ENCODE data around the gene TMEM256. TPM values are rescaled to one million over a fixed set of nuclear protein-coding genes. Genes with fewer than 3 reads are reported as not detected.
A peak's percentile ranks its signal among the peaks of the same experiment; 100 is the strongest.

Gene TMEM256
- polyA plus RNA-seq, 1 donor from 2014 or later, result 84.7 TPM

DNA sequence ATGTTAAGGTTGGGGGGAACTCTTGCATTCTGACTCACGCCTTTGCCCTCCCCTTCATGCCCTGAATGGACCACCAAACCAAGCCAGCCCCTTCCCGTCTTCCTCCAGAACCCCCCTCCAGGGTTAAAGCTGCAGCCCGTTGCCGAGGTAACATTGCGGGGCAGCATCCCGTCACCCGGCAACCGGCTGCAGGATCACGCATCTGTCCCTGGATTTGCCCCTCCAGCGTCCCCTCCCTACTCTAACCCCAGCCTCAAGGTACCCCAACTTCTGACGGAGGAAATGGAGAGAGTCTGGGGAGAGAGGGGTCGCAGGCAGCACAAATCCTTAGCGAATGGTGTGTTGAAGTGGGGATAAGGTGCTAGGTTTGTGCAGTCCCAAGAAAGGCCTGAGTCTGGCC is 3.2 kb upstream of the TMEM256 start:
- Mint-ChIP-seq H3K27me3 (peaks cover 6% of the 10 kb centered on the region), H3K27ac (peak overlapping the region in 1 of 3 donors; percentile 53), H3K4me1 (peaks cover 5 to 16% (median 8%) of the 10 kb centered on the region in 3 donors), H3K36me3 (no peaks in the 10 kb centered on the region), H3K9me3 (no peaks in the 10 kb centered on the region), H3K4me3 (peak overlapping the region in 1 of 4 donors; percentile 27)

DNA sequence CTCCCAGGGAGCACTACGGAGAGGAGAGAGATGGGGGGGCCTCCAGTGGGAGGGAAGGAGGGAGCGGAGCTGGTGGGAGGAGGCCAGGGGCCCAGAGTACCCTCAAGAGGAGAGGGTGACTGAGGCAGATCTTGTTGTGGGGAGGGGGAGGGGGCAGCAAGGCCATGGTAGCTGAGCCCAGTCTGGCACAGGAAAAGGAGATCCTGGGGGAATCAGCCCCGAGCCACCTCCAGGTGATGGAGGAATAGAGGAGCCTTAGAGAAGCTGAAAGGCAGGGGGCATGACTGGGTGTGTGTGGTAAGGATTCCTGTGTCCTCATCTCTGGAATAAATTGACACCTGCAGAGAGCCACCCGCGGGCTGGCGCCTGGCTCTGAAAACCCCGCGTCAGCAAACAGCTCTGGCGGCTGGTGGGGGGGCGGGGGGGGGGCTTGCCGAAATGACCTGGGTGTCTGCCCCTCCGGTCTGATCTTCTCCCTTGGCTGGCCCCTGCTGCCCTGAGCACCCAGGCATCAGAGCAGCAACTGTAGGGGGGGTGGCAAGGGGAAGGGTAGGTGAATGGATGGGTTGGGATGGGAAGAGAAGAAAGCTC is 2.4 kb upstream of the TMEM256 start:
- no peaks in the 10 kb centered on the region for H3K9me3 Mint-ChIP-seq
- peak overlapping the region in 3 of 4 donors; percentile 63 to 76 (median 70) for H3K4me3 Mint-ChIP-seq
- H3K27me3 Mint-ChIP-seq, result peaks cover 6% of the 10 kb centered on the region
- peaks cover 5 to 19% (median 8%) of the 10 kb centered on the region in 3 donors for H3K4me1 Mint-ChIP-seq
- no peaks in the 10 kb centered on the region for H3K36me3 Mint-ChIP-seq
- peak overlapping the region in 1 of 3 donors; percentile 77 for H3K27ac Mint-ChIP-seq

DNA sequence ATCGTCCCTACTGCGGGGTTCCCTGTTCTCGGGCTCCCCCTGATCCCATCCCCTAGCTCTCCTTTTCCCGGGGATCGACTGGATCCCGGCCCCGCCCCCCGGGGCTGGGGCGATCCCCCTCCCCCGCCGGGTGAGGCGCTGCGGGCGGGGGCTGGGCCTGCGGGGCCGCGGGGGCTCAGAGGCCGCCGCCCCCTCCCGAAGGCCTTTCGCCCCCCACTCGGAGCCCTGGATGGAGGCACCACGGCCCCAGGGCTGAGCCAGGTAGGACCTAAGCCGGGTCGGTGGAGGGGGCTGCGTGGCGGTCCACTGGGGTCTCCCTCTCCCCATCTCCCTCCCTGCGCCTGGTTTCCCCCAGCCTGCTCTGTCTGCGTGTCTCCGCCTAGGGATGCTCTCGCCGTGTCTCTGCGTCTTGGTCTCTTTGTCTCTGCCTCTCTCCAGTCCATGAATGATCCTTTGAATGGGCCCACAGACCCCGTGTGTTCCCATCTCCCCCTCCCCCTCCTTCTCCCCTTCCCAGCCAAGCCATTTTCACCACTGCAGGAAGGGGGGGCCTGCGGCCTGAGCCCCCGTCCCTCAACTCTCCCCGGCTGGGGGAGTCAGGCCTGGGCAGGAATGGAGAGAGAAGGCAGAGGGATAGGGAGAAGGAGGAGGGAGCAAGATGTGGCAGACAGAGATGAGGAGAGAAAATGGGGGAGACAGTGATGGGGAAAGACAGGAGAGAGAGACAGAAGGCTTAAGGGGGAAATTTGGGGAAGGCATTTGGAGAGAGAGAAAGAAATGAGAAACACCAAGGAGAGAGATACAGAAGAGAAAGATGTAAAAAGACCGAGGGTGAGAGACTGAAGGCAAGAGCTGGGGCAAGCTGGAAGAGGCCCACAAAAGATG is 1.7 kb upstream of the TMEM256 start:
- peaks cover 5 to 19% (median 8%) of the 10 kb centered on the region in 3 donors for H3K4me1 Mint-ChIP-seq
- H3K27ac Mint-ChIP-seq, result peak overlapping the region in 1 of 3 donors; percentile 77
- no peaks in the 10 kb centered on the region for H3K9me3 Mint-ChIP-seq
- H3K4me3 Mint-ChIP-seq, result peak overlapping the region; percentile 76 to 94 (median 85)
- no peaks in the 10 kb centered on the region for H3K36me3 Mint-ChIP-seq
- peaks cover 6% of the 10 kb centered on the region for H3K27me3 Mint-ChIP-seq

DNA sequence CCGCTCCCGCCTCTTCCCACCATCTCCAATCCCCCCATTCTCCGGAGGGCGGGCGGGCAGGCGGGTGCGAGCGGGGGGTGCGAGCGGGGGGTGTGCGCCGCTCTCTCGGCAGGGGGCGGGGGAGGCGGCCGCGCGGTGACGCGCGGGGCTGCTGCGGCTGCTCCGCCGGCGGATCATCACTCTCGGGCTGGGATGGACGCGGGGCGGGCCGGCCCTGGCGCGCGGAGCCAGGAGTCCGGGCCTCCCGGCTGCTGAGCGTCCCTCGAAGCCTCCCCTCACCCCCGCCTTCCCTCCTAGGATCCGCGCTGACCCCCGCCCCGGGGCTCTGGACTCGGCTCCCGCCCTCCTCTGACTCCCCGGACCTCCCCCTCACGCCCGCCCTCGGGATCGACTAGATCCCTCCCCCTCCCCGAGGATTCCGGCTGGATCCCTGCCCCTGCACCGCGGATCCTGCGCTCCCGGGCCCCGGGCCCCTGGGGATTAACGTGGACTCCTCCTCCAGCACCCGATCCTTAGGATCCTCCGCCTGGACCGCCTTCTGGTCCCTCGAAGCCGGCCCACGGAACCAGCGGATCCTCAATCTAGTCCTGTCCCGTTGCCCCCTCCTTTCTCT is 946 bp upstream of the TMEM256 start:
- H3K27ac Mint-ChIP-seq, result peak overlapping the region; percentile 81 to 95 (median 87)
- H3K4me1 Mint-ChIP-seq, result peaks cover 5 to 19% (median 8%) of the 10 kb centered on the region in 3 donors
- H3K9me3 Mint-ChIP-seq, result no peaks in the 10 kb centered on the region
- peak overlapping the region; percentile 95 to 98 (median 97) for H3K4me3 Mint-ChIP-seq
- H3K27me3 Mint-ChIP-seq, result peaks cover 6% of the 10 kb centered on the region
- no peaks in the 10 kb centered on the region for H3K36me3 Mint-ChIP-seq

DNA sequence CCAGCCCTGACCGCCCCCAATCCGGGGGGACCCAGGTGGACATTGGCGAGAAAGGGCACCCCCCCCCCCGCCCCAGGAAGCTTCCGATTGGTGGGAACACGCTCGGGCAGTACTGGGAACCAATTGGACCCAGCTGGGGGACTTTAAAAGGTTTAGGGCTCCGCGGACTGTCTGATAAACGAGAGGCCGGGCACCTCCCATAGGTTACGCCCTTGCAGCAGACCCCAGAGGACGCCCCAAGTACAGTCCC is 245 bp downstream of the TMEM256 start:
- Mint-ChIP-seq H3K27ac (peak overlapping the region in 2 of 3 donors; percentile 87 to 95), H3K27me3 (peaks cover 3% of the 10 kb centered on the region), H3K4me3 (peak overlapping the region; percentile 95 to 98 (median 97)), H3K9me3 (no peaks in the 10 kb centered on the region), H3K4me1 (peaks cover 8 to 19% (median 8%) of the 10 kb centered on the region in 3 donors), H3K36me3 (no peaks in the 10 kb centered on the region)

DNA sequence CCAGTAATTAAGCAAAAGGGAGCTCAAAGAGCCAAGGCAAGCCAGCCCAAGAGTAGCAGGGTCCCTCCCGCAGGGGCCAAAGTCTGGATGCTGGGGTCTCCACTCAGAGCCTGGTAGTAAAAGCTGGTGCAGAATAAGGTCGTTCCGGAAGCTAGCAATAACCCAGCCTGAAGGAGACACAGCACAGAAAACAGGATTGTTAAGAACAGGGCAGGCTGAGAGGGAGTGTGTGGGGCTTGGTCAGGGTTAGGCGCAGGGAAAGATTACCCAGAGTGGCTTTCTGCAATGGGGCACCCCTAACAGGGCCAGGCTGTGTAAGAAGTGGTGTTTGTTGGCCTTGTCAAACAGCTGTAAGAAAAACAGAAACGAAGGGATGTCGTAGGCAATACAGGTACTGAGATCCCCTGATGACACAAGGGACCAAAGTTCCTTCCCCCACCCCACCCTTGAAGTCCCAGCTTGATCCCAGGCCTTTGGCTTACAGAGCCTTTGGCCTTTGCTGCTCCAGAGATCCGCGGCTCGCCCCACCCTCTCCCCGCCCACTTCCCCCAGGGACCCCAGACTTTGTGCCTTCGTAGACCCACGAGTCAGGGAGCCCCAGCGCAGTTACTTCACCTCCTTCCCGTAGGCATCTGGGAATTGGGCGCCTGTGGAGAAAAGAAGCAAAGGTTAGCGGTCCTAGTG is 712 bp downstream of the TMEM256 start:
- Mint-ChIP-seq H3K36me3 (no peaks in the 10 kb centered on the region), H3K9me3 (no peaks in the 10 kb centered on the region), H3K27ac (peak overlapping the region in 2 of 3 donors; percentile 22 to 95), H3K4me3 (peak overlapping the region; percentile 95 to 98 (median 97)), H3K27me3 (peaks cover 3% of the 10 kb centered on the region), H3K4me1 (peaks cover 8 to 19% (median 12%) of the 10 kb centered on the region in 3 donors)

DNA sequence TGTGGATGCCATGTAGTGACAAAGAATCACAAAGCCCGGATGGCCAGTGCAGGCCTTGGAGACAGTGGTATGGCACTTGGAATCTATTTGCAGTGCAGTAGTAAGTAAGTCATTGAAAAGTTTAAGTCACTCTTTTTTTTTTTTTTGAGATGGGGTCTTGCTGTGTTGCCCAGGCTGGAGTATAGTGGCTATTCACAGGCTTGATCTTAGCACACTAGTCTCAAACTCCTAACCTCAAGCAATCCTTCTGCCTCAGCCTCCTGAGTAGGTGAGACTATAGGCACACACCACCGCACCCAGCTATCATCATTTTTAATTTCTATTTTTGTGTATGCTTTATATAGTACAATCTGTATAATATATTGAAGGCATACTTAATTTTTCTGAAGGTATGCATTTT is 5.3 kb downstream of the TMEM256 start:
- no peaks in the 10 kb centered on the region for H3K36me3 Mint-ChIP-seq
- no peaks in the 10 kb centered on the region for H3K27me3 Mint-ChIP-seq
- H3K4me3 Mint-ChIP-seq, result peak overlapping the region in 2 of 4 donors; percentile 32 to 55
- H3K27ac Mint-ChIP-seq, result no peak overlapping the region
- peaks cover 12 to 18% (median 12%) of the 10 kb centered on the region in 3 donors for H3K4me1 Mint-ChIP-seq
- no peaks in the 10 kb centered on the region for H3K9me3 Mint-ChIP-seq

DNA sequence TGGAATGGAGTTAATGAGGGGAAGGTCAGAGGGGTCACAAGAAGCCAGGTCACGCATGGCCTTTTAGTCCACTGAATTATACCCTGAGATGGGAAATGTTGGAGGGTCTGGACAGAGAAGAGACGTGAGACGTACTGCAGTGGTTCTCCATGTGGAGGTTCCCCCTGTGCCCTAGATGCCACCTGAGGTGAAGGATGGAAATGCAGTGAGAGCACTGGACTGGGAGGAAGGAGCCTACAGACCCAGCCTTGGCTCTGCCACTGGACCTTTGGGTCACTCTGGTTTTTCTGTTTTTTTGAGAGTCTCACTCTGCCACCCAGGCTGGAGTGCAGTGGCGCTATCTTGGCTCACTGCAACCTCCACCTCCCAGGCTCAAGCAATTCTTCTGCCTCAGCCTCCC is 7.8 kb downstream of the TMEM256 start:
- peak overlapping the region in 2 of 3 donors; percentile 20 to 74 for H3K27ac Mint-ChIP-seq
- H3K4me3 Mint-ChIP-seq, result peak overlapping the region; percentile 32 to 81 (median 63)
- peaks cover 12% of the 10 kb centered on the region in 3 donors for H3K4me1 Mint-ChIP-seq
- H3K9me3 Mint-ChIP-seq, result no peaks in the 10 kb centered on the region
- H3K36me3 Mint-ChIP-seq, result no peaks in the 10 kb centered on the region
- H3K27me3 Mint-ChIP-seq, result no peaks in the 10 kb centered on the region

DNA sequence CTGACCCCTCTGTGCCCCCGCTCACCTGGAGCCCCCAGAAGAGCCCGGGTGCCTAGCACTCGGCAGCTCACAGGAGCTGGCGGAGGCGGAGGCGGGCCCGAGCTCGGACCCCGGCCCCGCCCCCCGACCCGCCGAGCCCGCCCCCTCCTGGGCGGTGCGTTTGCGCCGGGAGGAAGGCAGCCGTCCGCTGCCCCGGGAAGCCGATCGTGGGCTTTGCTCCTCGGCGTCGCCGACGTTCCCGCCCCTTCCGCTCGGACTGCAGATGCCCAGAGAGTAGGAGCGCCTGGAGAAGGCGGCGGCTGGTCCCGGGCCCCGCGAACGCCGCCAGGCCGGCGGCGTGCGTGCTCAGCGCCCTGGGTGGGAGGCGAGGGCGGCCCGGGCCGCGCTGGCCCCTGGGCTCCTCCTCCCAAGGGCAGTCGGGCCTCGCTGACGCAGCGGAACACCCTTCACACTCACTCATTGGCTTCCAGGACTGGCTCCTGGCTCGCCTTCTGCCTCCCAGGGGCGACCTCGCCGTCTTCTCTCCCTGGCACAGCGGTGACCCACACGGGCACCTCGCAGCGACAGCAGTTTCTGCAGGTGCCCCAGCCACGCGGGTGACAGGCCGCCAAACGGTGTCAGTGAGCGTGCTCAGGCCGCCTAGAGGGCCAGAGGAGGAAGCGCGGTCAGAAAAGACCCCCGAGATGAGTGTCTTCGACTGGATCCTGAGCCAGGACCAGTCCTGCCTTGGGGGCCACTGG is 9.3 kb downstream of the TMEM256 start, which contains the start of gene PLSCR3:
PLSCR3 (minus strand) TSS at position 74 of the 740 bp plus-strand sequence. CDS start 415 bp downstream, outside the sequence.
- Mint-ChIP-seq H3K27me3 (no peaks in the 10 kb centered on the region), H3K9me3 (no peaks in the 10 kb centered on the region), H3K27ac (peak within 1 kb of the TSS; percentile 90 to 94 (median 92)), H3K4me3 (peak within 1 kb of the TSS; percentile 92 to 98 (median 96)), H3K36me3 (no peaks in the 10 kb centered on the region), H3K4me1 (peaks cover 12% of the 10 kb centered on the region in 3 donors)

DNA sequence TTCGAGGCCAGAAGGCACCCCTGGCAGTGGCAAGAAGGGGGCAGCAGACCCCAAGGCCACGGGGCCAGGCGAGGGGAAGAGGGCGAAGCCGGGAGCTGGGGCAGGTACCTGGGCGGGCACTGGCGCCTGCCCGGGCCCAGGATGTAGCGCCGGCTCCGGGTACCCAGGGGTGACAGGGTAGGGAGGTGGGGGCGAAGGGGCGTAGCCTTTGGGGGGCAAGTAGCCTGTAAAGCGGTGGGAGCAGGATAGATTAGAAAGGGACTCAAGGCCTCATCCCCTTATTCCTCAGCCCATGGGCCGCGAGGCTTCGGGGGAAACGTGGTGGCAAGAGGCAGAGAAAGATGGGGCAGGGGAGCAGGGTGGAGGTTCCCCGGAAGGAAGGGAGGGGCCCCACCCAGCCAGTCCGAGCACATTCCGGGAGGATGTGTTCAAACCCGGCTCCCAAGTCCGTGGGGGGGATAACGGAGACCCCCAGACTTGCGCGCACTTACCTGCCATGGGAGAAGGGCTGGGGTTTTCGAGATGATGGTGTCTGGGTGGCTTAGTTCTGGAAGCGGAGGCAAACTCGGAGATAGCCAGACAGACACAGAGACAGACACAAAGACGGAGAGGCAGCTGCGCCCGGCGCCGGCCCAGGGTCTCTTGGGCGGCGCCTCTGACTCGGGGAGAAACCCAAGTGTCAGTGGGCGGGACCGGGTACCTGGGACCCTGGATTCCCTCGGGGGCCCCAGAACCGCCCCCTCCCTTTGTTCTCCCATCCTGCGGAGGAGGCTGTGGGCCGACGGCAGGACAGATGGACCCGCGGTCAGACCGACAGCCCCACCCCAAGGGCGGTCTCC is 10.1 kb downstream of the TMEM256 start:
- Mint-ChIP-seq H3K4me1 (peaks cover 10 to 12% (median 12%) of the 10 kb centered on the region in 3 donors), H3K4me3 (peak overlapping the region; percentile 92 to 98 (median 96)), H3K27me3 (no peaks in the 10 kb centered on the region), H3K27ac (peak overlapping the region; percentile 85 to 94 (median 90)), H3K36me3 (no peaks in the 10 kb centered on the region), H3K9me3 (no peaks in the 10 kb centered on the region)

DNA sequence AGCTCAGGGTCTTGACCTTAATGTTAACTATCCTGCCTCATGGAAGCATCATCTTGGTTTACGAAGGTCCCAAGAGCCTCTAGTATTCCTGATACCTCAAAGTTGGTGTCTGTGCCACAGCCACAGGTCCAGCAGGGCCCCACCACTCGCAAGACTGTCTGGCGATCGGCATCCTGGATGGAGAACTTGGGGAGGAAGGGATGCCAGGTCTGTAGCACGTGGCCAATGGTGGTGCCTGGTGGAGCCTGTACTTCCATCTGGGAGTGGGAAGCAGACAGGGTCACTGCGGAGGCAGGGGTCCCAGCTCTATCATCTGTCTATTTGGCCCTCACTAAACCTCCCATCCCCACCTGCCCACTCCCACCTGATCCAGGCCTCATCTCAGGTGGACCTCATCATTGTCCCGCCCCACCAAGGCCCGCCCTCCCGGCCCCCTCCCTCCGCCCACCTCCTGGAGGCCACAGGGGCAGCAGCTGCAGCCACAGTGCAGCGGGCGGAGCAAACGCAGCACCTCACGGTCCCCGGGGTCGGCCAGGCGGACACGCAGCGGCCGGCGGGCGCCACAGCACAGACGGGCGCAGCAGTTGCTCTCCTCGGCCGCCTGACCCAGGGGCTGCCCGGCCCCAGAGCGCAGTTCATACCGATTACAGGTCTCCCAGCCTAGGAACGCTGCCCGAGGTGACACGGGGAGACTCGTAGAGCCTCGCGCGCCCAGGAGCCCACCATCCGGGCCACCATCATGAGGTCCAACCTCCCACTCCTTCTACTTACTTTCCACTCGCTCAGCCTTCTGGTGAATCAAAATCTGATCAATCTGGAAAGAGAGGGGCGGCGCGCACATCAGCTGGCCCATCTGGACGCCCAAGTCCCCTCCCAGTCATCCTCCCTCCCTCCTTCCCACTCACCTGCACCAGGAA is 10.9 kb downstream of the TMEM256 start:
- Mint-ChIP-seq H3K36me3 (no peaks in the 10 kb centered on the region), H3K4me1 (peaks cover 5 to 12% (median 12%) of the 10 kb centered on the region in 3 donors), H3K27me3 (no peaks in the 10 kb centered on the region), H3K9me3 (no peaks in the 10 kb centered on the region), H3K27ac (peak overlapping the region in 1 of 3 donors; percentile 65), H3K4me3 (peak overlapping the region; percentile 92 to 98 (median 94))

DNA sequence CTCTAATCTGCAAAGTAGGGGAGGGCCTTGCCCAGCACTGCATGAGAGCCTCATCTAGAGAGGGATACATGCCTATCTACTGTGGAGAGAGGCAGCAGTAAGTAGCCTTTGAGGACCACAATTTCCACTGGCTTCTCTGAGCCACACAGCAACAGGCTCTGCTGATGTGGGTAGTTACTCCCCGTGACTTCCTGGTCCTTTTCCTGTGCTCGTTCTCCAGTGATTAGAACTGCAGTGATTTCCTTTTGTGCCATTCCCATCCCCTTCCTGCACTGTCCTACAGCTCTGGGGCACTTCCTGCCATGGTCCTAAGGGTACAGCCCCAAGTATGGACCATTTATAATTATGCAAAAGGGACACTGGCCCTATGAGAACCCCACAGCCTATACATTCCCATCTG is 12.6 kb downstream of the TMEM256 start:
- H3K4me3 Mint-ChIP-seq, result peak overlapping the region in 1 of 4 donors; percentile 72
- H3K27ac Mint-ChIP-seq, result peak overlapping the region in 1 of 3 donors; percentile 29
- peaks cover 5 to 12% (median 12%) of the 10 kb centered on the region in 3 donors for H3K4me1 Mint-ChIP-seq
- no peaks in the 10 kb centered on the region for H3K27me3 Mint-ChIP-seq
- H3K9me3 Mint-ChIP-seq, result no peaks in the 10 kb centered on the region
- H3K36me3 Mint-ChIP-seq, result no peaks in the 10 kb centered on the region

All from IgD-negative memory B cell (primary cell).